Fibroblast of lung (primary cell): ENCODE results near the gene TRIML2. TPM values are rescaled to one million over a fixed set of nuclear protein-coding genes. Genes with fewer than 3 reads are reported as not detected.

Experiments used
- DNase-seq, 2 donors: peaks; one replicate each; pipeline versions ENCODE4 v3.0.0 to v3.0.0-alpha.2; 2010; ENCODE audit warnings: low read depth in 2 of 2
- H2AFZ ChIP-seq: 2 replicates; pipeline ENCODE4 v1.5.1; 2012; ENCODE audit warnings: low read length, control low read depth, inconsistent platforms
- H3K27ac ChIP-seq: 2 replicates; pipeline ENCODE4 v1.5.1; 2011; ENCODE audit warnings: low read length, control low read depth; ENCODE audit not compliant: insufficient read depth
- H3K27me3 ChIP-seq: 2 replicates; pipeline ENCODE4 v1.5.1; 2011; ENCODE audit warnings: mild to moderate bottlenecking, low read length; ENCODE audit not compliant: control insufficient read depth, insufficient read depth
- H3K36me3 ChIP-seq: 2 replicates; pipeline ENCODE4 v1.5.1; 2011; ENCODE audit warnings: low read length; ENCODE audit not compliant: control insufficient read depth, insufficient read depth
- H3K4me1 ChIP-seq: 2 replicates; pipeline ENCODE4 v1.5.1; 2011; ENCODE audit warnings: low read length; ENCODE audit not compliant: control insufficient read depth, insufficient read depth; ENCODE audit errors: extremely low read depth
- H3K4me2 ChIP-seq: 2 replicates; pipeline ENCODE4 v1.5.1; 2011; ENCODE audit warnings: low read length, control low read depth; ENCODE audit not compliant: insufficient read depth; ENCODE audit errors: extremely low read depth
- H3K4me3 ChIP-seq, 4 experiments: fragments of 200-600 bp in 1 of 4; sonication (generic) in 1 of 4; replicated peaks in 1 of 4; 2 replicates each; pipeline ENCODE4 v1.5.1; 2011 to 2016; ENCODE audit warnings: low read length in 4 of 4, low read depth in 3 of 4, mild to moderate bottlenecking in 3 of 4, control low read depth in 2 of 4, inconsistent platforms in 1 of 4, mixed read lengths in 1 of 4; ENCODE audit not compliant: insufficient read depth in 1 of 4; ENCODE audit errors: control extremely low read depth in 1 of 4
- H3K79me2 ChIP-seq: 2 replicates; pipeline ENCODE4 v1.5.1; 2012; ENCODE audit warnings: mild to moderate bottlenecking, low read length, inconsistent platforms; ENCODE audit not compliant: control insufficient read depth, insufficient read depth
- H3K9ac ChIP-seq: 2 replicates; pipeline ENCODE4 v1.5.1; 2011; ENCODE audit warnings: mild to moderate bottlenecking, low read length, control low read depth; ENCODE audit not compliant: insufficient read depth
- H3K9me3 ChIP-seq: 2 replicates; pipeline ENCODE4 v1.5.1; 2012; ENCODE audit warnings: low read depth, low read length; ENCODE audit not compliant: control insufficient read depth, insufficient read depth
- H4K20me1 ChIP-seq: 2 replicates; pipeline ENCODE4 v1.5.1; 2011; ENCODE audit warnings: low read length; ENCODE audit not compliant: control insufficient read depth, insufficient read depth; ENCODE audit errors: extremely low read depth
- EZH2 ChIP-seq: IDR thresholded peaks from 2 replicates; pipeline ENCODE4 v1.5.1; 2012; ENCODE audit warnings: low read length, control low read depth, mild to moderate bottlenecking; ENCODE audit errors: missing control alignments
- polyA plus RNA-seq, 2 donors: library from polyadenylated mRNA; depleted of rRNA in 1 of 2; stranded (reverse) in 1 of 2; unstranded in 1 of 2; fragments of >200 nt; gene quantifications; 2 replicates each; pipeline ENCODE4 v1.2.1, GENCODE V29; 2011 to 2012; ENCODE audit warnings: missing spikeins in 1 of 2
- total RNA-seq: library from RNA; depleted of rRNA; stranded (reverse); fragments of >200 nt; gene quantifications from 2 replicates; pipeline ENCODE4 v1.2.1, GENCODE V29; 2014
- TF ChIP-seq, protein P1 (sequence below), 2 donors: IDR thresholded peaks in 1 of 2; conservative IDR thresholded peaks in 1 of 2; 1 replicate in 1 of 2; 2 replicates in 1 of 2; pipeline ENCODE4 v1.5.1; 2011 to 2012; ENCODE audit warnings: low read length in 2 of 2, control low read depth in 1 of 2, inconsistent platforms in 1 of 2, low read depth in 1 of 2, mild to moderate bottlenecking in 1 of 2

Gene TRIML2
- total and polyA plus RNA-seq, 2 donors (not counting 1 experiment from before 2014, with no cell fraction given) = under 0.01 TPM; not detected in 1

DNA sequence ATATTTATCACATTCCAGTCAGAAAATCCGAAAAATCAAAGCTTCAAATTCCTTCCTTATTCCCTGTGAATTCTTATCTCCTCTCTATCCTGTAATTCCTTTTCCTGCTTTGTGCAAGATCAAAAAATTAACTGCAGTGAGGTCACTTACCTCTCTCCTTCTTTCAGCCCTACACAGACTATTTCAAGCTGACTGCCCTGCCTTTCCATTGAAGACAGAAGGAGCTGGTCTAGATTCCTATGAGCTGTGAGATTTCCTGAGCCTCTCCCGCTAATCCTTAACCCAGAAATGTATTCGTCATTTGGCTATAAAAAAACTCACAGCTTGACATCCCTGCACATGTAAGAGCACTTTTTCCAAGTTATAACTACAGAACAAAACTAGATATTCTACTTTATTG lies 26.6 kb downstream of the TRIML2 start:
- TF ChIP-seq, protein P1, sequence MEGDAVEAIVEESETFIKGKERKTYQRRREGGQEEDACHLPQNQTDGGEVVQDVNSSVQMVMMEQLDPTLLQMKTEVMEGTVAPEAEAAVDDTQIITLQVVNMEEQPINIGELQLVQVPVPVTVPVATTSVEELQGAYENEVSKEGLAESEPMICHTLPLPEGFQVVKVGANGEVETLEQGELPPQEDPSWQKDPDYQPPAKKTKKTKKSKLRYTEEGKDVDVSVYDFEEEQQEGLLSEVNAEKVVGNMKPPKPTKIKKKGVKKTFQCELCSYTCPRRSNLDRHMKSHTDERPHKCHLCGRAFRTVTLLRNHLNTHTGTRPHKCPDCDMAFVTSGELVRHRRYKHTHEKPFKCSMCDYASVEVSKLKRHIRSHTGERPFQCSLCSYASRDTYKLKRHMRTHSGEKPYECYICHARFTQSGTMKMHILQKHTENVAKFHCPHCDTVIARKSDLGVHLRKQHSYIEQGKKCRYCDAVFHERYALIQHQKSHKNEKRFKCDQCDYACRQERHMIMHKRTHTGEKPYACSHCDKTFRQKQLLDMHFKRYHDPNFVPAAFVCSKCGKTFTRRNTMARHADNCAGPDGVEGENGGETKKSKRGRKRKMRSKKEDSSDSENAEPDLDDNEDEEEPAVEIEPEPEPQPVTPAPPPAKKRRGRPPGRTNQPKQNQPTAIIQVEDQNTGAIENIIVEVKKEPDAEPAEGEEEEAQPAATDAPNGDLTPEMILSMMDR (conservative IDR thresholded peaks at IDR 0.05 in 1 of 2, IDR thresholded peaks at IDR 0.05 in 1 of 2; ENCODE audit: low read depth in 1 of 2, low read length in 2 of 2) = no peak
- TF ChIP-seq EZH2 = no peak
- H3K4me1 ChIP-seq = no peaks in the 10 kb centered on the region
- H2AFZ ChIP-seq = no peak overlapping the region

DNA sequence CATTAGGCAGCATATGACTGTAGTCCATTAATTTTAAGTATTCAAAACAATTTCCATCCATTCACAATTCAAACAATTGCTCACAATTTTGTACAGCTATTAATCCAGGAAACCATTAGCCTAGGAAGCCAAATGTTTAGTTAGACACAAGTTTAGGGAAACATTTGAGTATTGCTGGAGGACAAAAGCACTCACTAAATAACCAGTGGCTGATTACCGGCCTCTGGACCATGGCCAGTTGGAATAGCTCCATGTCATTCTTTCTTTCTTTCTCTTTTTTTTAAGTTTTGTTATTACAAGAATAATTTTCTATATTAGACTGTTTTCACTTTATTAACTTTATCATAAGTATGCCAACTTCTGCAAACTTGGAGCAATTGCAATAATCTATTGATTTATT lies 31.3 kb downstream of the TRIML2 start:
- Histone ChIP-seq H4K20me1 (no peaks in the 10 kb centered on the region), H3K9me3 (no peaks in the 10 kb centered on the region), H3K36me3 (no peaks in the 10 kb centered on the region), H3K9ac (no peak overlapping the region), H3K79me2 (no peaks in the 10 kb centered on the region), H2AFZ (no peak overlapping the region), H3K27ac (no peak overlapping the region), H3K4me1 (no peaks in the 10 kb centered on the region), H3K4me2 (no peak overlapping the region), H3K27me3 (no peaks in the 10 kb centered on the region), H3K4me3 (no peak overlapping the region)
- DNase-seq = no peak
- no peak for TF ChIP-seq EZH2
- TF ChIP-seq, protein P1 (conservative IDR thresholded peaks at IDR 0.05 in 1 of 2, IDR thresholded peaks at IDR 0.05 in 1 of 2; ENCODE audit: low read depth in 1 of 2, low read length in 2 of 2) = no peak

More for the DNA sequence above, 26.6 kb downstream of the TRIML2 start:
- no peak for DNase-seq
- Histone ChIP-seq H3K79me2 (no peaks in the 10 kb centered on the region), H3K4me3 (no peak overlapping the region), H3K36me3 (no peaks in the 10 kb centered on the region), H3K9ac (no peak overlapping the region), H3K4me2 (no peak overlapping the region), H3K27me3 (no peaks in the 10 kb centered on the region), H3K27ac (no peak overlapping the region), H4K20me1 (no peaks in the 10 kb centered on the region), H3K9me3 (no peaks in the 10 kb centered on the region)

GRCh38 chr4:188076169-188076568 lies 33.2 kb downstream of the TRIML2 start:
- H3K9me3 ChIP-seq = no peaks in the 10 kb centered on the region
- H3K79me2 ChIP-seq = no peaks in the 10 kb centered on the region
- no peak overlapping the region for H2AFZ ChIP-seq
- H3K36me3 ChIP-seq = no peaks in the 10 kb centered on the region
- no peaks in the 10 kb centered on the region for H3K27me3 ChIP-seq
- H3K27ac ChIP-seq = no peak overlapping the region
- DNase-seq = no peak
- H3K9ac ChIP-seq = no peak overlapping the region
- H3K4me1 ChIP-seq = no peaks in the 10 kb centered on the region
- no peaks in the 10 kb centered on the region for H4K20me1 ChIP-seq
- H3K4me2 ChIP-seq = no peak overlapping the region
- H3K4me3 ChIP-seq = no peak overlapping the region
- TF ChIP-seq EZH2 = no peak
- TF ChIP-seq, protein P1 (conservative IDR thresholded peaks at IDR 0.05 in 1 of 2, IDR thresholded peaks at IDR 0.05 in 1 of 2; ENCODE audit: low read depth in 1 of 2, low read length in 2 of 2) = no peak
